ENCODE data around the gene COA1. TPM values are rescaled to one million over a fixed set of nuclear protein-coding genes. Genes with fewer than 3 reads are reported as not detected.
A peak's percentile ranks its signal among the peaks of the same experiment; 100 is the strongest.

Gene COA1
- total and polyA plus RNA-seq, 9 of the 15 experiments (the other 6 are each of a cell fraction or from before 2014, with no cell fraction given): 98.9 to 463 (median 181) TPM

DNA sequence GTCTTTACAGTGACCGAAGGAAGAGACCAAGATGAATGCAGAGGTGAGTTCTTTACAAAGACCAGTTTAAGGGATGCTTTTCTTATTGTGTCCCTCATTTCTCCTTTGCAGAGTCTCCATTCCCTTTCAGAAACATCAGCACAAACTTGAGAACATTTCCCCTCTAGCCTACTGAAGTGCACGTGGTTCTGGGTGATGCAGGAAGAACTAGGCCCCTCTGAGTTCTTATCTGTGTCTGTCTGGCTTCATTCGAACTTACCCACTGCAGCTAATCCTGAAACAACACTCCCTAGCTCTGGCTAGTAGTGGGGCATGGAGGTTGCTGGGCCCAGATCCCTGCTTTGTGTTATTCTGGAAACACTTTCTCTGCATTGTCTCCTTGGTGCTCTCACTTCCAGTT is 41.8 kb upstream of the COA1 start (continued):
- TF ChIP-seq, protein P1, sequence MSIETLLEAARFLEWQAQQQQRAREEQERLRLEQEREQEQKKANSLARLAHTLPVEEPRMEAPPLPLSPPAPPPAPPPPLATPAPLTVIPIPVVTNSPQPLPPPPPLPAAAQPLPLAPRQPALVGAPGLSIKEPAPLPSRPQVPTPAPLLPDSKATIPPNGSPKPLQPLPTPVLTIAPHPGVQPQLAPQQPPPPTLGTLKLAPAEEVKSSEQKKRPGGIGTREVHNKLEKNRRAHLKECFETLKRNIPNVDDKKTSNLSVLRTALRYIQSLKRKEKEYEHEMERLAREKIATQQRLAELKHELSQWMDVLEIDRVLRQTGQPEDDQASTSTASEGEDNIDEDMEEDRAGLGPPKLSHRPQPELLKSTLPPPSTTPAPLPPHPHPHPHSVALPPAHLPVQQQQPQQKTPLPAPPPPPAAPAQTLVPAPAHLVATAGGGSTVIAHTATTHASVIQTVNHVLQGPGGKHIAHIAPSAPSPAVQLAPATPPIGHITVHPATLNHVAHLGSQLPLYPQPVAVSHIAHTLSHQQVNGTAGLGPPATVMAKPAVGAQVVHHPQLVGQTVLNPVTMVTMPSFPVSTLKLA (conservative IDR thresholded peaks at IDR 0.05): peak; percentile 17 to 63; a peak in 2 of 4 replicates
- no peak for TF ChIP-seq ZSCAN29 (IDR thresholded peaks at IDR 0.05)
- TF ChIP-seq ETV6 (IDR thresholded peaks at IDR 0.05; ENCODE audit: borderline replicate concordance in 1 of 2, low read depth in 2 of 2, low read length in 1 of 2): no peak
- no peak for TF ChIP-seq ETV6 (CRISPR knock-in tag; IDR thresholded peaks at IDR 0.05; ENCODE audit: borderline replicate concordance)
- no peak for TF ChIP-seq NONO (IDR thresholded peaks at IDR 0.05; ENCODE audit: low read depth in 2 of 2, low read length in 1 of 2)
- no peak for TF ChIP-seq ZNF436 (CRISPR knock-in tag; IDR thresholded peaks at IDR 0.05)
- TF ChIP-seq ATF1 (CRISPR knock-in tag; IDR thresholded peaks at IDR 0.05): no peak
- TF ChIP-seq ATF1 (tag; IDR thresholded peaks at IDR 0.05): no peak
- no peak for TF ChIP-seq TRIM24 (IDR thresholded peaks at IDR 0.05)
- TF ChIP-seq, protein P2, sequence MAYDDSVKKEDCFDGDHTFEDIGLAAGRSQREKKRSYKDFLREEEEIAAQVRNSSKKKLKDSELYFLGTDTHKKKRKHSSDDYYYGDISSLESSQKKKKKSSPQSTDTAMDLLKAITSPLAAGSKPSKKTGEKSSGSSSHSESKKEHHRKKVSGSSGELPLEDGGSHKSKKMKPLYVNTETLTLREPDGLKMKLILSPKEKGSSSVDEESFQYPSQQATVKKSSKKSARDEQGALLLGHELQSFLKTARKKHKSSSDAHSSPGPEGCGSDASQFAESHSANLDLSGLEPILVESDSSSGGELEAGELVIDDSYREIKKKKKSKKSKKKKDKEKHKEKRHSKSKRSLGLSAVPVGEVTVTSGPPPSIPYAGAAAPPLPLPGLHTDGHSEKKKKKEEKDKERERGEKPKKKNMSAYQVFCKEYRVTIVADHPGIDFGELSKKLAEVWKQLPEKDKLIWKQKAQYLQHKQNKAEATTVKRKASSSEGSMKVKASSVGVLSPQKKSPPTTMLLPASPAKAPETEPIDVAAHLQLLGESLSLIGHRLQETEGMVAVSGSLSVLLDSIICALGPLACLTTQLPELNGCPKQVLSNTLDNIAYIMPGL (CRISPR knock-in tag; IDR thresholded peaks at IDR 0.05): no peak
- no peak for TF ChIP-seq PTTG1 (tag; IDR thresholded peaks at IDR 0.05; ENCODE audit: low read depth)
- TF ChIP-seq L3MBTL2 (IDR thresholded peaks at IDR 0.05): peak; percentile 54
- no peak for TF ChIP-seq GTF2A2 (tag; IDR thresholded peaks at IDR 0.05)
- no peak for TF ChIP-seq ZNF764 (CRISPR knock-in tag; IDR thresholded peaks at IDR 0.05; ENCODE audit: low read depth)
- TF ChIP-seq CXXC5 (CRISPR knock-in tag; IDR thresholded peaks at IDR 0.05): no peak
- TF ChIP-seq MAZ (CRISPR knock-in tag; conservative IDR thresholded peaks at IDR 0.05 in 1 of 2, IDR thresholded peaks at IDR 0.05 in 1 of 2): no peak
- TF ChIP-seq, protein P3, sequence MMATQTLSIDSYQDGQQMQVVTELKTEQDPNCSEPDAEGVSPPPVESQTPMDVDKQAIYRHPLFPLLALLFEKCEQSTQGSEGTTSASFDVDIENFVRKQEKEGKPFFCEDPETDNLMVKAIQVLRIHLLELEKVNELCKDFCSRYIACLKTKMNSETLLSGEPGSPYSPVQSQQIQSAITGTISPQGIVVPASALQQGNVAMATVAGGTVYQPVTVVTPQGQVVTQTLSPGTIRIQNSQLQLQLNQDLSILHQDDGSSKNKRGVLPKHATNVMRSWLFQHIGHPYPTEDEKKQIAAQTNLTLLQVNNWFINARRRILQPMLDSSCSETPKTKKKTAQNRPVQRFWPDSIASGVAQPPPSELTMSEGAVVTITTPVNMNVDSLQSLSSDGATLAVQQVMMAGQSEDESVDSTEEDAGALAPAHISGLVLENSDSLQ (IDR thresholded peaks at IDR 0.05): no peak
- TF ChIP-seq, protein P4, sequence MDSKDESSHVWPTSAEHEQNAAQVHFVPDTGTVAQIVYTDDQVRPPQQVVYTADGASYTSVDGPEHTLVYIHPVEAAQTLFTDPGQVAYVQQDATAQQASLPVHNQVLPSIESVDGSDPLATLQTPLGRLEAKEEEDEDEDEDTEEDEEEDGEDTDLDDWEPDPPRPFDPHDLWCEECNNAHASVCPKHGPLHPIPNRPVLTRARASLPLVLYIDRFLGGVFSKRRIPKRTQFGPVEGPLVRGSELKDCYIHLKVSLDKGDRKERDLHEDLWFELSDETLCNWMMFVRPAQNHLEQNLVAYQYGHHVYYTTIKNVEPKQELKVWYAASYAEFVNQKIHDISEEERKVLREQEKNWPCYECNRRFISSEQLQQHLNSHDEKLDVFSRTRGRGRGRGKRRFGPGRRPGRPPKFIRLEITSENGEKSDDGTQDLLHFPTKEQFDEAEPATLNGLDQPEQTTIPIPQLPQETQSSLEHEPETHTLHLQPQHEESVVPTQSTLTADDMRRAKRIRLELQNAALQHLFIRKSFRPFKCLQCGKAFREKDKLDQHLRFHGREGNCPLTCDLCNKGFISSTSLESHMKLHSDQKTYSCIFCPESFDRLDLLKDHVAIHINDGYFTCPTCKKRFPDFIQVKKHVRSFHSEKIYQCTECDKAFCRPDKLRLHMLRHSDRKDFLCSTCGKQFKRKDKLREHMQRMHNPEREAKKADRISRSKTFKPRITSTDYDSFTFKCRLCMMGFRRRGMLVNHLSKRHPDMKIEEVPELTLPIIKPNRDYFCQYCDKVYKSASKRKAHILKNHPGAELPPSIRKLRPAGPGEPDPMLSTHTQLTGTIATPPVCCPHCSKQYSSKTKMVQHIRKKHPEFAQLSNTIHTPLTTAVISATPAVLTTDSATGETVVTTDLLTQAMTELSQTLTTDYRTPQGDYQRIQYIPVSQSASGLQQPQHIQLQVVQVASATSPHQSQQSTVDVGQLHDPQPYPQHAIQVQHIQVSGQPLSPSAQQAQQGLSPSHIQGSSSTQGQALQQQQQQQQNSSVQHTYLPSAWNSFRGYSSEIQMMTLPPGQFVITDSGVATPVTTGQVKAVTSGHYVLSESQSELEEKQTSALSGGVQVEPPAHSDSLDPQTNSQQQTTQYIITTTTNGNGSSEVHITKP (IDR thresholded peaks at IDR 0.05; ENCODE audit: partially characterized antibody): peak; percentile 54
